SK-N-SH (cell line): ENCODE results near the gene SLC66A1.

Experiments
- CTCF ChIP-seq: fragments of 200-600 bp; sonication (generic); IDR thresholded peaks from 2 replicates; pipeline ENCODE4 v1.6.1; 2017; ENCODE audit warnings: antibody characterized with exemption, mild to moderate bottlenecking, moderate library complexity
- EZH2phosphoT487 ChIP-seq: fragments of 200-600 bp; sonication (generic); IDR thresholded peaks from 2 replicates; pipeline ENCODE4 v1.6.1; 2017; ENCODE audit warnings: low read depth, mixed run types, mild to moderate bottlenecking, antibody characterized with exemption, moderate library complexity, borderline replicate concordance
- RCOR1 ChIP-seq: fragments of 150-350 bp; IDR thresholded peaks from 2 replicates; pipeline ENCODE4 v1.6.1; 2017; ENCODE audit warnings: antibody characterized with exemption, low read length
- SIN3A ChIP-seq: IDR thresholded peaks from 2 replicates; pipeline ENCODE4 v1.6.1; 2012; ENCODE audit warnings: low read depth, mild to moderate bottlenecking, low read length, moderate library complexity, borderline replicate concordance
- TCF12 ChIP-seq: IDR thresholded peaks from 2 replicates; pipeline ENCODE4 v1.4.0; 2012
- TF ChIP-seq, protein P1 (sequence below): IDR thresholded peaks from 2 replicates; pipeline ENCODE4 v1.4.0; 2012; ENCODE audit warnings: low read depth, borderline replicate concordance
- TF ChIP-seq, protein P2 (sequence below): IDR thresholded peaks from 2 replicates; pipeline ENCODE4 v1.4.0; 2012; ENCODE audit warnings: low read depth

GRCh38 chr1:19368050-19368449 is 55.9 kb downstream of the SLC66A1 start:
- TF ChIP-seq CTCF (no peak), EZH2phosphoT487 (no peak), RCOR1 (no peak), SIN3A (no peak), TCF12 (no peak)
- TF ChIP-seq, protein P1, sequence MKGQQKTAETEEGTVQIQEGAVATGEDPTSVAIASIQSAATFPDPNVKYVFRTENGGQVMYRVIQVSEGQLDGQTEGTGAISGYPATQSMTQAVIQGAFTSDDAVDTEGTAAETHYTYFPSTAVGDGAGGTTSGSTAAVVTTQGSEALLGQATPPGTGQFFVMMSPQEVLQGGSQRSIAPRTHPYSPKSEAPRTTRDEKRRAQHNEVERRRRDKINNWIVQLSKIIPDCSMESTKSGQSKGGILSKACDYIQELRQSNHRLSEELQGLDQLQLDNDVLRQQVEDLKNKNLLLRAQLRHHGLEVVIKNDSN, result no peak
- TF ChIP-seq, protein P2, sequence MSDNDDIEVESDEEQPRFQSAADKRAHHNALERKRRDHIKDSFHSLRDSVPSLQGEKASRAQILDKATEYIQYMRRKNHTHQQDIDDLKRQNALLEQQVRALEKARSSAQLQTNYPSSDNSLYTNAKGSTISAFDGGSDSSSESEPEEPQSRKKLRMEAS, result no peak
